NCI-H345 treated with DMSO at 0.1 percent for 48 hours (cell line): ENCODE results near the gene PIGL.
"Not testable (repeated sequence)": the region's sequence is repeated elsewhere in the genome, so short reads cannot be mapped to it uniquely, and the experiment has no call there.

Experiments used
- DNase-seq: peaks from one replicate; lab custom pipeline; 2025; ENCODE audit not compliant: unreplicated experiment; lab: John Stamatoyannopoulos, UW

PIGL gene

GRCh38 chr17:16217002-16217635 lies at the start of gene PIGL:
TSS of gene PIGL (plus strand) at chr17:16217210. CDS start at chr17:16217227, 17 bp downstream.
- DNase-seq = peak; percentile 71

- peak; percentile 12 for DNase-seq
Measured at GRCh38 chr17:16171613-16172012, 45.4 kb upstream of the PIGL start.

- no peak for DNase-seq
Measured at GRCh38 chr17:16178836-16179235, 38.2 kb upstream of the PIGL start.

- DNase-seq = no peak
Measured at GRCh38 chr17:16181581-16181980, 35.4 kb upstream of the PIGL start.

- DNase-seq = no peak
Measured at GRCh38 chr17:16187642-16188041, 29.4 kb upstream of the PIGL start.

GRCh38 chr17:16189791-16190348 lies 27.1 kb upstream of the PIGL start:
- no peak for DNase-seq

- DNase-seq = no peak
Measured at GRCh38 chr17:16190703-16191360, 26.2 kb upstream of the PIGL start.

GRCh38 chr17:16191604-16192003 lies 25.4 kb upstream of the PIGL start:
- no peak for DNase-seq

GRCh38 chr17:16194307-16194835 lies 22.6 kb upstream of the PIGL start:
- DNase-seq = not testable (repeated sequence)

- DNase-seq = no peak
Measured at GRCh38 chr17:16197276-16197675, 19.7 kb upstream of the PIGL start.

- DNase-seq = no peak
Measured at GRCh38 chr17:16199093-16199492, 17.9 kb upstream of the PIGL start.

GRCh38 chr17:16201693-16202131 lies 15.3 kb upstream of the PIGL start:
- not testable (repeated sequence) for DNase-seq

GRCh38 chr17:16202554-16203500 lies 14.2 kb upstream of the PIGL start:
- not testable (repeated sequence) for DNase-seq

- not testable (repeated sequence) for DNase-seq
Measured at GRCh38 chr17:16204763-16205162, 12.2 kb upstream of the PIGL start.

- DNase-seq = no peak
Measured at GRCh38 chr17:16211590-16211989, 5.4 kb upstream of the PIGL start.

- no peak for DNase-seq
Measured at GRCh38 chr17:16212793-16213192, 4.2 kb upstream of the PIGL start.

GRCh38 chr17:16214190-16215001 lies 2.6 kb upstream of the PIGL start:
- DNase-seq = peak; percentile 19

- no peak for DNase-seq
Measured at GRCh38 chr17:16215002-16215272, 2.1 kb upstream of the PIGL start.

GRCh38 chr17:16215273-16215964 lies 1.6 kb upstream of the PIGL start, which contains the start of gene NCOR1:
TSS of gene NCOR1 (minus strand) at chr17:16215534. CDS start at chr17:16194569, 20,965 bp downstream.
- DNase-seq = peak; percentile 65

GRCh38 chr17:16215965-16216316 lies 1.1 kb upstream of the PIGL start:
- DNase-seq = no peak
